Regular cardiac myocyte (primary cell): ENCODE results near the gene GPATCH8. TPM values are rescaled to one million over a fixed set of nuclear protein-coding genes. Genes with fewer than 3 reads are reported as not detected.

ENCODE experiments used
- total RNA-seq: library from RNA; depleted of rRNA; stranded (reverse); fragments of >200 nt; gene quantifications from 2 replicates; pipeline ENCODE4 v1.2.3, GENCODE V29; 2014

GPATCH8 gene
- 9.8 and 13.8 TPM in 2 replicates for total RNA-seq

GRCh38 chr17:44503147-44504029 lies at the start of gene GPATCH8:
Gene GPATCH8, minus strand, starts transcription at chr17:44503406. Its CDS starts 36 bp downstream, at chr17:44503370.

GRCh38 chr17:44389281-44389680 lies 113.9 kb downstream of the GPATCH8 start, which contains the start of gene ITGA2B:
Gene ITGA2B, minus strand, starts transcription at chr17:44389649. Its CDS starts 176 bp downstream, at chr17:44389473.

GRCh38 chr17:44363613-44364159 lies 139.5 kb downstream of the GPATCH8 start, which contains the start of gene FAM171A2:
Gene FAM171A2, minus strand, starts transcription at chr17:44363853. Its CDS starts 139 bp downstream, at chr17:44363714.

Other genes starting within 250 kb of the GPATCH8 start
- gene SLC4A1, start 235.3 kb downstream of the GPATCH8 start, total RNA-seq: not detected in 2 replicates
- 0.56 TPM in 1 of 2 replicates, not detected in the other for gene RUNDC3A, start 194.8 kb downstream of the GPATCH8 start, total RNA-seq
- 61.2 and 83.4 TPM in 2 replicates for gene SLC25A39, start 178.6 kb downstream of the GPATCH8 start, total RNA-seq
- 97.6 and 303 TPM in 2 replicates for gene GRN, start 158.1 kb downstream of the GPATCH8 start, total RNA-seq
- 1.5 and 4.8 TPM in 2 replicates for gene FAM171A2, start 139.6 kb downstream of the GPATCH8 start, total RNA-seq
- gene ITGA2B, start 113.8 kb downstream of the GPATCH8 start, total RNA-seq: 0.56 TPM in 1 of 2 replicates, not detected in the other
- gene FZD2, start 54.1 kb upstream of the GPATCH8 start, total RNA-seq: 14.8 and 17.8 TPM in 2 replicates
- gene MEIOC, start 153.1 kb upstream of the GPATCH8 start, total RNA-seq: under 0.01 TPM in 2 replicates
- 41.2 and 48.9 TPM in 2 replicates for gene CCDC43, start 186.4 kb upstream of the GPATCH8 start, total RNA-seq
- 2.5 and 5.9 TPM in 2 replicates for gene DBF4B, start 205.3 kb upstream of the GPATCH8 start, total RNA-seq